HCT116 (cell line): ENCODE data around the gene KIFC3. TPM values are rescaled to one million over a fixed set of nuclear protein-coding genes. Genes with fewer than 3 reads are reported as not detected.

Experiments
- ATAC-seq: fragments of 200-7000 bp; cut with Tn5 transposase; 2 replicates; pipeline ENCODE4 v1.9.1; 2020; ENCODE audit warnings: mild to moderate bottlenecking, moderate library complexity
- BruUV-seq: library from RNA; stranded (reverse); fragments of 400-500 nt; replicated peaks from 2 replicates; lab custom pipeline; 2021; lab: Mats Ljungman, UMichigan
- CTCF ChIA-PET: fragments of 300-600 bp; sonication (Branson Sonifier 250); formaldehyde crosslinking; loops from one replicate; lab custom pipeline; 2021; ENCODE audit warnings: antibody characterized with exemption; lab: Charles Lee
- POLR2A ChIA-PET: fragments of 300-600, 350-600 bp; sonication (Branson Sonifier 250); formaldehyde crosslinking; loops from one replicate; lab custom pipeline; 2021; ENCODE audit warnings: antibody characterized with exemption; lab: Charles Lee
- RAD21 ChIA-PET, 2 experiments: fragments of 300-600 bp; sonication (Branson Sonifier 250); formaldehyde crosslinking; loops; one replicate each; lab custom pipeline; 2023; ENCODE audit warnings: low total read pairs in 2 of 2; ENCODE audit not compliant: uncharacterized antibody in 2 of 2, unreplicated experiment in 2 of 2, low non-redundant PET in 1 of 2; lab: Charles Lee
- DNase-seq: peaks from one replicate; pipeline ENCODE4 v3.0.0-alpha.2; 2010; ENCODE audit warnings: low read depth, low spot score
- H2AFZ ChIP-seq: fragments of 200-600 bp; shearing (Covaris generic), sonication (generic); 2 replicates; pipeline ENCODE4 v1.6.1; 2017; ENCODE audit warnings: low read depth, mixed run types, mixed read lengths, antibody characterized with exemption, low read length; ENCODE audit not compliant: poor library complexity, severe bottlenecking
- H3K27ac ChIP-seq: 2 replicates; pipeline ENCODE4 v1.5.1; 2012; ENCODE audit warnings: low read depth, low read length
- H3K27me3 ChIP-seq: fragments of 200-600 bp; sonication (generic); 2 replicates; pipeline ENCODE4 v1.6.1; 2016; ENCODE audit warnings: mixed run types, low read length, mixed read lengths; ENCODE audit not compliant: insufficient read depth
- H3K36me3 ChIP-seq, 2 experiments: fragments of 200-500 bp in 1 of 2; fragments of 200-600 bp in 1 of 2; sonication (Bioruptor generic) in 1 of 2; sonication (generic) in 1 of 2; 2 replicates each; pipeline versions ENCODE4 v1.5.1 to v1.6.1; 2014 to 2016; ENCODE audit warnings: low read length in 2 of 2, inconsistent platforms in 1 of 2, mixed read lengths in 1 of 2, mixed run types in 1 of 2; ENCODE audit not compliant: insufficient read depth in 2 of 2, control insufficient read depth in 1 of 2
- H3K4me1 ChIP-seq, 2 experiments: fragments of 200-600 bp in 1 of 2; sonication (generic) in 1 of 2; 2 replicates each; pipeline versions ENCODE4 v1.5.1 to v1.6.1; 2012 to 2017; ENCODE audit warnings: low read length in 2 of 2, inconsistent platforms in 1 of 2, mild to moderate bottlenecking in 1 of 2, mixed read lengths in 1 of 2, mixed run types in 1 of 2, moderate library complexity in 1 of 2; ENCODE audit not compliant: insufficient read depth in 2 of 2, control insufficient read depth in 1 of 2
- H3K4me2 ChIP-seq: fragments of 200-600 bp; sonication (generic); 2 replicates; pipeline ENCODE4 v1.6.1; 2017; ENCODE audit warnings: mixed run types, low read length, mixed read lengths
- H3K4me3 ChIP-seq, 2 experiments: fragments of 200-600 bp in 1 of 2; sonication (generic) in 1 of 2; replicated peaks in 1 of 2; 2 replicates each; pipeline ENCODE4 v1.5.1; 2011 to 2016; ENCODE audit warnings: low read length in 2 of 2, control low read depth in 1 of 2, low read depth in 1 of 2, mild to moderate bottlenecking in 1 of 2, mixed read lengths in 1 of 2, mixed run types in 1 of 2
- H3K79me2 ChIP-seq: fragments of 200-600 bp; sonication (generic); 2 replicates; pipeline ENCODE4 v1.6.1; 2017; ENCODE audit warnings: mild to moderate bottlenecking, mixed run types, low read length, moderate library complexity, mixed read lengths; ENCODE audit not compliant: insufficient read depth
- H3K9ac ChIP-seq: fragments of 200-600 bp; sonication (generic); 2 replicates; pipeline ENCODE4 v1.6.1; 2016; ENCODE audit warnings: low read length, mixed read lengths
- H3K9me2 ChIP-seq: fragments of 200-600 bp; sonication (generic), shearing (Covaris generic); 2 replicates; pipeline ENCODE4 v1.6.1; 2017; ENCODE audit warnings: mixed run types, mild to moderate bottlenecking, moderate library complexity; ENCODE audit not compliant: insufficient read depth
- H3K9me3 ChIP-seq, 2 experiments: fragments of 200-500 bp in 1 of 2; fragments of 200-600 bp in 1 of 2; sonication (Bioruptor generic) in 1 of 2; sonication (generic) in 1 of 2; 2 replicates each; pipeline ENCODE4 v1.6.1; 2014 to 2017; ENCODE audit warnings: low read length in 2 of 2, mixed read lengths in 2 of 2, inconsistent platforms in 1 of 2, low read depth in 1 of 2, mild to moderate bottlenecking in 1 of 2, mixed run types in 1 of 2, moderate library complexity in 1 of 2; ENCODE audit not compliant: control insufficient read depth in 1 of 2, insufficient read depth in 1 of 2
- H4K20me1 ChIP-seq: fragments of 200-600 bp; sonication (generic), shearing (Covaris generic); 2 replicates; pipeline ENCODE4 v1.6.1; 2017; ENCODE audit warnings: mixed run types, mild to moderate bottlenecking, moderate library complexity; ENCODE audit not compliant: insufficient read depth
- CBX3 ChIP-seq: IDR thresholded peaks from 2 replicates; pipeline ENCODE4 v1.6.1; 2012; ENCODE audit warnings: low read depth
- ELF1 ChIP-seq: IDR thresholded peaks from 2 replicates; pipeline ENCODE4 v1.6.1; 2012; ENCODE audit warnings: low read depth, borderline replicate concordance
- EZH2phosphoT487 ChIP-seq: fragments of 200-600 bp; IDR thresholded peaks from 2 replicates; pipeline ENCODE4 v1.6.1; 2018; ENCODE audit warnings: antibody characterized with exemption, borderline replicate concordance
- POLR2A ChIP-seq: IDR thresholded peaks from 2 replicates; pipeline ENCODE4 v1.7.0; 2011; ENCODE audit warnings: borderline replicate concordance; ENCODE audit not compliant: insufficient read depth, insufficient read length; ENCODE audit errors: extremely low read depth
- POLR2AphosphoS5 ChIP-seq: IDR thresholded peaks from 2 replicates; pipeline ENCODE4 v1.6.1; 2011; ENCODE audit warnings: mild to moderate bottlenecking, low read depth, low read length, moderate library complexity
- RAD21 ChIP-seq: IDR thresholded peaks from 2 replicates; pipeline ENCODE4 v1.6.1; 2012; ENCODE audit warnings: low read depth, mild to moderate bottlenecking
- SIN3A ChIP-seq: IDR thresholded peaks from 2 replicates; pipeline ENCODE4 v1.6.1; 2012; ENCODE audit warnings: low read depth
- TCF7L2 ChIP-seq: IDR thresholded peaks from 2 replicates; pipeline ENCODE4 v1.7.0; 2011; ENCODE audit warnings: borderline replicate concordance, inconsistent platforms; ENCODE audit not compliant: insufficient read depth, insufficient read length; ENCODE audit errors: extremely low read depth
- YY1 ChIP-seq: IDR thresholded peaks from 2 replicates; pipeline ENCODE4 v1.6.1; 2011; ENCODE audit warnings: low read length, low read depth, moderate library complexity, mild to moderate bottlenecking; ENCODE audit not compliant: insufficient replicate concordance; ENCODE audit errors: extremely low read depth
- ZFX ChIP-seq: fragments of 450-650 bp; IDR thresholded peaks from 2 replicates; pipeline ENCODE4 v1.6.1; 2017
- ZNF274 ChIP-seq: fragments of 200-500 bp; sonication (Bioruptor generic); IDR thresholded peaks from 2 replicates; pipeline ENCODE4 v1.6.1; 2014; ENCODE audit warnings: mild to moderate bottlenecking, low read depth, low read length, inconsistent platforms
- intact Hi-C: fragments of 100-400 bp; cut with micrococcal nuclease; formaldehyde crosslinking; loops from 2 replicates; pipeline ENCODE4 v1.10.0; 2022
- total RNA-seq: library from RNA; stranded (reverse); gene quantifications from one replicate; pipeline ENCODE4 v1.2.1, GENCODE V29; 2021; ENCODE audit not compliant: unreplicated experiment
- TF ChIP-seq, protein P1 (sequence below): IDR thresholded peaks from 2 replicates; pipeline ENCODE4 v1.6.1; 2012
- TF ChIP-seq, protein P2 (sequence below): IDR thresholded peaks from 2 replicates; pipeline ENCODE4 v1.6.1; 2012; ENCODE audit warnings: low read depth
- TF ChIP-seq, protein P3 (sequence below): IDR thresholded peaks from 2 replicates; pipeline ENCODE4 v1.6.1; 2011; ENCODE audit warnings: mild to moderate bottlenecking, low read length, moderate library complexity; ENCODE audit not compliant: insufficient replicate concordance; ENCODE audit errors: extremely low read depth
- TF ChIP-seq, protein P4 (sequence below), 3 experiments: fragments of 200-600 bp in 1 of 3; sonication (generic) in 1 of 3; IDR thresholded peaks in 2 of 3; conservative IDR thresholded peaks in 1 of 3; 2 replicates each; pipeline ENCODE4 v1.5.1; 2012 to 2017; ENCODE audit warnings: low read depth in 2 of 3, low read length in 2 of 3, antibody characterized with exemption in 1 of 3, borderline replicate concordance in 1 of 3, control low read depth in 1 of 3, mild to moderate bottlenecking in 1 of 3, mixed read lengths in 1 of 3, mixed run types in 1 of 3, moderate library complexity in 1 of 3; ENCODE audit not compliant: insufficient read depth in 1 of 3

Gene KIFC3
- total RNA-seq, 1 experiment from 2014 or later, result 31.9 TPM

DNA sequence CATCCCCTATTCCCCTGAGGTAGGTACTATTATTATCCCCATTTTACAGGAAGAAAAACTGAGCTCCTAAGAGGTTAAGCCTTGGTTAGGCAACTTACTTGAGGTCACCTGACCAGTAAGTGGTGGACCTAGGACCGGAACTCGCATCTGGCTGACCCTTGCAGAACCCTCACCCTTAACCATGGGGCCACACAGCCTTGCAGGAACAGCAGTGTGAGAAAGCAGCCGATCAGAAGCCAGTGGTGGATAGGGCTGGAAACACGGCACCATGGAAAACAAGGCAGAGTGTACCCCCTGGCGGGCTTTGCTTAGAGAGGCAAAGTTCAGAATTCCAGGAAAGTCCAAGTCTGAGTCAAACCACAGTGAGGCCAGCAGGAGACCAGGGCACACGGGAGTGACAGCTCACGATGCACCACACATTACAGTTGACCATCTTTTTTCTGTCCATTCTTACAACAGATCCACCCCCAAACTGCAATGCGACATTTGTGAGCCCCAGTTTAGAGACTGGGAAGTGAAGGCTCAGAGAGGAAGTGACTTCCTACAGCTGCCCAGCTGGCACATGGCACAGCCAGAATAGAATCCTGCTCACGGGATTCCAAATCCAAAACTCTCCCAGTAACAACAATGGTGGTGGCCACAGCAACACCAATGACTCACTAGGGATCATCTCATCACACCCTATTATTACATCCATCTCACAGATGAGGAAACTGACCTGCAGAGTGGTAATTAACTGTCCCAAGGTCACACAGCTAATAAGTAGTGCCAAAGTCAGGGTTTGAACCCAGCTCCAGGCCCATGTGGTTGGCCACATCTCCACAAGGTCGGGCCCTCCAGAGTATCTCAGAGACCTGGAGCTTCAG, 20.3 kb downstream of the KIFC3 start:
- DNase-seq, result no peak
- no TSS peak for BruUV-seq
- TF ChIP-seq RAD21 (no peak), POLR2A (no peak), CBX3 (no peak), TCF7L2 (no peak), YY1 (no peak), EZH2phosphoT487 (no peak), SIN3A (no peak), ELF1 (no peak), POLR2AphosphoS5 (no peak), ZFX (no peak), ZNF274 (no peak)
- TF ChIP-seq, protein P1, sequence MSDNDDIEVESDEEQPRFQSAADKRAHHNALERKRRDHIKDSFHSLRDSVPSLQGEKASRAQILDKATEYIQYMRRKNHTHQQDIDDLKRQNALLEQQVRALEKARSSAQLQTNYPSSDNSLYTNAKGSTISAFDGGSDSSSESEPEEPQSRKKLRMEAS, result no peak
- TF ChIP-seq, protein P2, sequence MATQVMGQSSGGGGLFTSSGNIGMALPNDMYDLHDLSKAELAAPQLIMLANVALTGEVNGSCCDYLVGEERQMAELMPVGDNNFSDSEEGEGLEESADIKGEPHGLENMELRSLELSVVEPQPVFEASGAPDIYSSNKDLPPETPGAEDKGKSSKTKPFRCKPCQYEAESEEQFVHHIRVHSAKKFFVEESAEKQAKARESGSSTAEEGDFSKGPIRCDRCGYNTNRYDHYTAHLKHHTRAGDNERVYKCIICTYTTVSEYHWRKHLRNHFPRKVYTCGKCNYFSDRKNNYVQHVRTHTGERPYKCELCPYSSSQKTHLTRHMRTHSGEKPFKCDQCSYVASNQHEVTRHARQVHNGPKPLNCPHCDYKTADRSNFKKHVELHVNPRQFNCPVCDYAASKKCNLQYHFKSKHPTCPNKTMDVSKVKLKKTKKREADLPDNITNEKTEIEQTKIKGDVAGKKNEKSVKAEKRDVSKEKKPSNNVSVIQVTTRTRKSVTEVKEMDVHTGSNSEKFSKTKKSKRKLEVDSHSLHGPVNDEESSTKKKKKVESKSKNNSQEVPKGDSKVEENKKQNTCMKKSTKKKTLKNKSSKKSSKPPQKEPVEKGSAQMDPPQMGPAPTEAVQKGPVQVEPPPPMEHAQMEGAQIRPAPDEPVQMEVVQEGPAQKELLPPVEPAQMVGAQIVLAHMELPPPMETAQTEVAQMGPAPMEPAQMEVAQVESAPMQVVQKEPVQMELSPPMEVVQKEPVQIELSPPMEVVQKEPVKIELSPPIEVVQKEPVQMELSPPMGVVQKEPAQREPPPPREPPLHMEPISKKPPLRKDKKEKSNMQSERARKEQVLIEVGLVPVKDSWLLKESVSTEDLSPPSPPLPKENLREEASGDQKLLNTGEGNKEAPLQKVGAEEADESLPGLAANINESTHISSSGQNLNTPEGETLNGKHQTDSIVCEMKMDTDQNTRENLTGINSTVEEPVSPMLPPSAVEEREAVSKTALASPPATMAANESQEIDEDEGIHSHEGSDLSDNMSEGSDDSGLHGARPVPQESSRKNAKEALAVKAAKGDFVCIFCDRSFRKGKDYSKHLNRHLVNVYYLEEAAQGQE, result no peak
- TF ChIP-seq, protein P3, sequence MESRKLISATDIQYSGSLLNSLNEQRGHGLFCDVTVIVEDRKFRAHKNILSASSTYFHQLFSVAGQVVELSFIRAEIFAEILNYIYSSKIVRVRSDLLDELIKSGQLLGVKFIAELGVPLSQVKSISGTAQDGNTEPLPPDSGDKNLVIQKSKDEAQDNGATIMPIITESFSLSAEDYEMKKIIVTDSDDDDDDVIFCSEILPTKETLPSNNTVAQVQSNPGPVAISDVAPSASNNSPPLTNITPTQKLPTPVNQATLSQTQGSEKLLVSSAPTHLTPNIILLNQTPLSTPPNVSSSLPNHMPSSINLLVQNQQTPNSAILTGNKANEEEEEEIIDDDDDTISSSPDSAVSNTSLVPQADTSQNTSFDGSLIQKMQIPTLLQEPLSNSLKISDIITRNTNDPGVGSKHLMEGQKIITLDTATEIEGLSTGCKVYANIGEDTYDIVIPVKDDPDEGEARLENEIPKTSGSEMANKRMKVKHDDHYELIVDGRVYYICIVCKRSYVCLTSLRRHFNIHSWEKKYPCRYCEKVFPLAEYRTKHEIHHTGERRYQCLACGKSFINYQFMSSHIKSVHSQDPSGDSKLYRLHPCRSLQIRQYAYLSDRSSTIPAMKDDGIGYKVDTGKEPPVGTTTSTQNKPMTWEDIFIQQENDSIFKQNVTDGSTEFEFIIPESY, result no peak
- TF ChIP-seq, protein P4, sequence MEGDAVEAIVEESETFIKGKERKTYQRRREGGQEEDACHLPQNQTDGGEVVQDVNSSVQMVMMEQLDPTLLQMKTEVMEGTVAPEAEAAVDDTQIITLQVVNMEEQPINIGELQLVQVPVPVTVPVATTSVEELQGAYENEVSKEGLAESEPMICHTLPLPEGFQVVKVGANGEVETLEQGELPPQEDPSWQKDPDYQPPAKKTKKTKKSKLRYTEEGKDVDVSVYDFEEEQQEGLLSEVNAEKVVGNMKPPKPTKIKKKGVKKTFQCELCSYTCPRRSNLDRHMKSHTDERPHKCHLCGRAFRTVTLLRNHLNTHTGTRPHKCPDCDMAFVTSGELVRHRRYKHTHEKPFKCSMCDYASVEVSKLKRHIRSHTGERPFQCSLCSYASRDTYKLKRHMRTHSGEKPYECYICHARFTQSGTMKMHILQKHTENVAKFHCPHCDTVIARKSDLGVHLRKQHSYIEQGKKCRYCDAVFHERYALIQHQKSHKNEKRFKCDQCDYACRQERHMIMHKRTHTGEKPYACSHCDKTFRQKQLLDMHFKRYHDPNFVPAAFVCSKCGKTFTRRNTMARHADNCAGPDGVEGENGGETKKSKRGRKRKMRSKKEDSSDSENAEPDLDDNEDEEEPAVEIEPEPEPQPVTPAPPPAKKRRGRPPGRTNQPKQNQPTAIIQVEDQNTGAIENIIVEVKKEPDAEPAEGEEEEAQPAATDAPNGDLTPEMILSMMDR (IDR thresholded peaks at IDR 0.05 in 2 of 3, conservative IDR thresholded peaks at IDR 0.05 in 1 of 3; ENCODE audit: borderline replicate concordance in 1 of 3, insufficient read depth in 1 of 3, low read depth in 2 of 3, low read length in 2 of 3), result no peak
- TF ChIP-seq, all 23 proteins: peak for 0
- H3K27me3 ChIP-seq, result no peaks in the 10 kb centered on the region
- H3K9me2 ChIP-seq, result no peaks in the 10 kb centered on the region
- no peaks in the 10 kb centered on the region for H3K9me3 ChIP-seq
- H3K79me2 ChIP-seq, result no peaks in the 10 kb centered on the region
- H3K4me2 ChIP-seq, result no peak overlapping the region
- intact Hi-C loops, result no loop called here
- ChIA-PET RAD21 (no interaction called here), POLR2A (no interaction called here), CTCF (no interaction called here)
- H2AFZ ChIP-seq, result no peak overlapping the region
- no peak overlapping the region for H3K27ac ChIP-seq
- no peak overlapping the region for H3K9ac ChIP-seq
- no peak for ATAC-seq
- H4K20me1 ChIP-seq, result no peaks in the 10 kb centered on the region
- H3K4me3 ChIP-seq, result no peak overlapping the region
- peaks cover 15 to 30% of the 10 kb centered on the region in 2 experiments for H3K4me1 ChIP-seq
- H3K36me3 ChIP-seq, result no peaks in the 10 kb centered on the region
